Brain microvascular endothelial cell (primary cell): ENCODE data around the gene EPHA4.

Experiments used
- DNase-seq: peaks from one replicate; pipeline ENCODE4 v3.0.0-alpha.2; 2020
- H3K27ac ChIP-seq: fragments of 250-450 bp; sonication (Bioruptor Pico); 2 replicates; pipeline ENCODE4 v1.5.1; 2020; ENCODE audit warnings: mild to moderate bottlenecking, moderate library complexity
- H3K27me3 ChIP-seq: fragments of 250-450 bp; sonication (Bioruptor Pico); replicated peaks from 2 replicates; pipeline ENCODE4 v1.5.1; 2020; ENCODE audit warnings: mild to moderate bottlenecking
- H3K36me3 ChIP-seq: fragments of 250-450 bp; sonication (Bioruptor Pico); replicated peaks from 2 replicates; pipeline ENCODE4 v1.5.1; 2020; ENCODE audit warnings: mild to moderate bottlenecking
- H3K4me3 ChIP-seq: 2 replicates; pipeline ENCODE4 v1.5.1; 2011; ENCODE audit warnings: low read depth, mild to moderate bottlenecking, control low read depth, low read length, moderate library complexity
- CTCF ChIP-seq: IDR thresholded peaks from 2 replicates; pipeline ENCODE4 v1.5.1; 2011; ENCODE audit warnings: low read depth, mild to moderate bottlenecking, moderate library complexity, low read length, control low read depth, inconsistent platforms; ENCODE audit errors: missing control alignments
- in situ Hi-C: cut with HindIII; loops from 2 replicates; pipeline ENCODE4 v1.10.0; 2017; ENCODE audit warnings: low sequenced_read_pairs, low pct_ligation_motif_present

EPHA4 gene

GRCh38 chr2:221439761-221440479, 132.2 kb downstream of the EPHA4 start:
- in situ Hi-C loops: no loop called here
- DNase-seq: no peak
- TF ChIP-seq CTCF: no peak
- Histone ChIP-seq H3K4me3 (no peak overlapping the region), H3K27me3 (no peaks in the 10 kb centered on the region), H3K36me3 (no peaks in the 10 kb centered on the region), H3K27ac (no peak overlapping the region)

- no peak overlapping the region for H3K4me3 ChIP-seq
- in situ Hi-C loops: no loop called here
- DNase-seq: no peak
- H3K27ac ChIP-seq: no peak overlapping the region
- no peaks in the 10 kb centered on the region for H3K27me3 ChIP-seq
- H3K36me3 ChIP-seq: no peaks in the 10 kb centered on the region
- TF ChIP-seq CTCF: no peak
These were observed 135.0 kb downstream of the EPHA4 start for GRCh38 chr2:221437056-221437455.

GRCh38 chr2:221435171-221435570, 136.9 kb downstream of the EPHA4 start:
- no peak for DNase-seq
- Histone ChIP-seq H3K27me3 (no peaks in the 10 kb centered on the region), H3K4me3 (no peak overlapping the region), H3K27ac (no peak overlapping the region), H3K36me3 (no peaks in the 10 kb centered on the region)
- in situ Hi-C loops: no loop called here
- TF ChIP-seq CTCF: no peak

DNA sequence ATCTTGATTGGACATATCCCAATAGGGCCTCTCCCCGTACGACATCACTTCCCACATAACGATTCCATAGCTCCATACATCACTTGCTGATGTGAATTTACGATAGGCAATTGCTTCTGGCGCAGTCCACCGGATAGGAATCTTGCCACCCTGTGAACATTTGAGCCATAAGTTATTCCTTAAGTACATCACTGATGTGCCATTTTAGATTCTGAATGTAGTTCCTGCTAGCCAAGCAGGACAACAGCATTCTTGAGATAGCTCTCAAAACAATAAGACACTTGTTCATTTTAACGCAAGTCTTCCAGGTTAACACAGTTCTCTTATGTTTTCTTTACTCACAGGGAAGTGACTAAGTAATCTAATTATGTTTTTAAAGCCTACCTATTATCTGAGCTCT, 138.0 kb downstream of the EPHA4 start:
- no peak for DNase-seq
- no peaks in the 10 kb centered on the region for H3K36me3 ChIP-seq
- H3K27ac ChIP-seq: no peak overlapping the region
- in situ Hi-C loops: no loop called here
- no peaks in the 10 kb centered on the region for H3K27me3 ChIP-seq
- no peak for TF ChIP-seq CTCF
- no peak overlapping the region for H3K4me3 ChIP-seq

DNA sequence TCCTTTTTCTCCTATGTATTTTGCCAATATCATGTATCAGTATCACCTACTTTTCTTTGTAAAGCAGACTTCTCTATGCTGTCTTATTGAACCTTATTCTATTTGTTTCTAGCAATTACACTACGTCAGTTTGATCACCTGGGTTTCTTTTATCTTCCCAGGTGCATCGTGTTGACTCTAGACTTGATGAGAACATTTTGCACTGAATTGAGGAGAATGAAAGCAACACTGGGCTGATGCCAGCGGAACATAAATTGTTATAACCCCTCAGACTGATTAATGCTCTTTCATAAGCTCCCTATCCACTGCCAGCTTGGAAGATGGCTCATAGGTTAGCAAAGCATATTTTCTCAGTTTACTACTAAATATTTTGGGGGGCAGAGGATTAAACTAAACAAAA, 140.6 kb downstream of the EPHA4 start:
- H3K36me3 ChIP-seq: no peaks in the 10 kb centered on the region

More for the DNA sequence above, 140.6 kb downstream of the EPHA4 start:
- H3K27me3 ChIP-seq: no peaks in the 10 kb centered on the region
- in situ Hi-C loops: no loop called here
- no peak overlapping the region for H3K4me3 ChIP-seq
- no peak overlapping the region for H3K27ac ChIP-seq
- TF ChIP-seq CTCF: no peak
- DNase-seq: no peak
